ENCODE results near the gene TOB2.

The TOB2 gene

GRCh38 chr22:41431656-41432055 is 14.9 kb downstream of the TOB2 start:
- Histone ChIP-seq H3K27me3 (ENCODE audit: control insufficient read depth in 5 of 5, insufficient read depth in 4 of 5, low read length in 5 of 5) (no peaks in the 10 kb centered on the region), H3K4me1 (ENCODE audit: control insufficient read depth in 5 of 5, insufficient read depth in 5 of 5, low read length in 5 of 5) (peaks cover 0 to 45% (median 34%) of the 10 kb centered on the region in 5 donors), H3K27ac (ENCODE audit: low read depth, low read length) (no peak overlapping the region), H3K9ac (ENCODE audit: low read length in 5 of 5) (no peak overlapping the region), H3K36me3 (ENCODE audit: control insufficient read depth in 5 of 5, insufficient read depth in 5 of 5, low read length in 5 of 5) (peaks cover 0 to 62% (median 37%) of the 10 kb centered on the region in 5 donors), H3K4me3 (ENCODE audit: low read depth in 1 of 5, low read length in 5 of 5) (no peak overlapping the region), H3K9me3 (ENCODE audit: control insufficient read depth in 5 of 5, low read length in 5 of 5) (no peaks in the 10 kb centered on the region)

- Histone ChIP-seq H3K9me3 (ENCODE audit: control insufficient read depth in 5 of 5, low read length in 5 of 5) (no peaks in the 10 kb centered on the region), H3K4me3 (ENCODE audit: low read depth in 1 of 5, low read length in 5 of 5) (no peak overlapping the region), H3K9ac (ENCODE audit: low read length in 5 of 5) (no peak overlapping the region), H3K4me1 (ENCODE audit: control insufficient read depth in 5 of 5, insufficient read depth in 5 of 5, low read length in 5 of 5) (peaks cover 0 to 30% (median 19%) of the 10 kb centered on the region in 5 donors), H3K36me3 (ENCODE audit: control insufficient read depth in 5 of 5, insufficient read depth in 5 of 5, low read length in 5 of 5) (peaks cover 0 to 56% (median 28%) of the 10 kb centered on the region in 5 donors), H3K27ac (ENCODE audit: low read depth, low read length) (peak overlapping the region; percentile 6), H3K27me3 (ENCODE audit: control insufficient read depth in 5 of 5, insufficient read depth in 4 of 5, low read length in 5 of 5) (no peaks in the 10 kb centered on the region)
Observed at GRCh38 chr22:41429951-41430332, 16.7 kb downstream of the TOB2 start.

GRCh38 chr22:41429232-41429950 is 17.2 kb downstream of the TOB2 start:
- Histone ChIP-seq H3K4me3 (ENCODE audit: low read depth in 1 of 5, low read length in 5 of 5) (no peak overlapping the region), H3K9ac (ENCODE audit: low read length in 5 of 5) (no peak overlapping the region), H3K9me3 (ENCODE audit: control insufficient read depth in 5 of 5, low read length in 5 of 5) (no peaks in the 10 kb centered on the region), H3K4me1 (ENCODE audit: control insufficient read depth in 5 of 5, insufficient read depth in 5 of 5, low read length in 5 of 5) (peaks cover 0 to 24% (median 13%) of the 10 kb centered on the region in 5 donors), H3K27me3 (ENCODE audit: control insufficient read depth in 5 of 5, insufficient read depth in 4 of 5, low read length in 5 of 5) (no peaks in the 10 kb centered on the region), H3K27ac (ENCODE audit: low read depth, low read length) (peak overlapping the region; percentile 6), H3K36me3 (ENCODE audit: control insufficient read depth in 5 of 5, insufficient read depth in 5 of 5, low read length in 5 of 5) (peaks cover 0 to 54% (median 26%) of the 10 kb centered on the region in 5 donors)

GRCh38 chr22:41425660-41426365 is 20.8 kb downstream of the TOB2 start:
- no peak overlapping the region for H3K27ac ChIP-seq (ENCODE audit: low read depth, low read length)
- H3K4me3 ChIP-seq (ENCODE audit: low read depth in 1 of 5, low read length in 5 of 5): no peak overlapping the region
- no peak overlapping the region for H3K9ac ChIP-seq (ENCODE audit: low read length in 5 of 5)
- peaks cover 0 to 42% (median 17%) of the 10 kb centered on the region in 5 donors for H3K36me3 ChIP-seq (ENCODE audit: control insufficient read depth in 5 of 5, insufficient read depth in 5 of 5, low read length in 5 of 5)
- H3K9me3 ChIP-seq (ENCODE audit: control insufficient read depth in 5 of 5, low read length in 5 of 5): no peaks in the 10 kb centered on the region
- H3K4me1 ChIP-seq (ENCODE audit: control insufficient read depth in 5 of 5, insufficient read depth in 5 of 5, low read length in 5 of 5): peaks cover 0 to 4% (median 0%) of the 10 kb centered on the region in 5 donors
- no peaks in the 10 kb centered on the region for H3K27me3 ChIP-seq (ENCODE audit: control insufficient read depth in 5 of 5, insufficient read depth in 4 of 5, low read length in 5 of 5)

GRCh38 chr22:41418717-41419116 is 27.9 kb downstream of the TOB2 start:
- H3K4me3 ChIP-seq (ENCODE audit: low read depth in 1 of 5, low read length in 5 of 5): no peak overlapping the region
- peaks cover 14 to 43% (median 36%) of the 10 kb centered on the region in 5 donors for H3K4me1 ChIP-seq (ENCODE audit: control insufficient read depth in 5 of 5, insufficient read depth in 5 of 5, low read length in 5 of 5)
- no peaks in the 10 kb centered on the region for H3K27me3 ChIP-seq (ENCODE audit: control insufficient read depth in 5 of 5, insufficient read depth in 4 of 5, low read length in 5 of 5)
- peaks cover 0 to 8% (median 3%) of the 10 kb centered on the region in 5 donors for H3K36me3 ChIP-seq (ENCODE audit: control insufficient read depth in 5 of 5, insufficient read depth in 5 of 5, low read length in 5 of 5)
- no peaks in the 10 kb centered on the region for H3K9me3 ChIP-seq (ENCODE audit: control insufficient read depth in 5 of 5, low read length in 5 of 5)
- H3K27ac ChIP-seq (ENCODE audit: low read depth, low read length): no peak overlapping the region
- H3K9ac ChIP-seq (ENCODE audit: low read length in 5 of 5): peak overlapping the region in 1 of 5 donors; percentile 38

GRCh38 chr22:41417622-41418390 is 28.8 kb downstream of the TOB2 start:
- Histone ChIP-seq H3K27me3 (ENCODE audit: control insufficient read depth in 5 of 5, insufficient read depth in 4 of 5, low read length in 5 of 5) (no peaks in the 10 kb centered on the region), H3K9ac (ENCODE audit: low read length in 5 of 5) (peak overlapping the region in 2 of 5 donors; percentile 37 to 38), H3K4me3 (ENCODE audit: low read depth in 1 of 5, low read length in 5 of 5) (peak overlapping the region in 1 of 5 donors; percentile 28), H3K9me3 (ENCODE audit: control insufficient read depth in 5 of 5, low read length in 5 of 5) (no peaks in the 10 kb centered on the region), H3K4me1 (ENCODE audit: control insufficient read depth in 5 of 5, insufficient read depth in 5 of 5, low read length in 5 of 5) (peaks cover 15 to 47% (median 40%) of the 10 kb centered on the region in 5 donors), H3K27ac (ENCODE audit: low read depth, low read length) (no peak overlapping the region), H3K36me3 (ENCODE audit: control insufficient read depth in 5 of 5, insufficient read depth in 5 of 5, low read length in 5 of 5) (peaks cover 0 to under 1% (median 0%) of the 10 kb centered on the region in 5 donors)

- Histone ChIP-seq H3K27ac (ENCODE audit: low read depth, low read length) (peak overlapping the region; percentile 98), H3K4me3 (ENCODE audit: low read depth in 1 of 5, low read length in 5 of 5) (peak overlapping the region in 1 of 5 donors; percentile 15), H3K4me1 (ENCODE audit: control insufficient read depth in 5 of 5, insufficient read depth in 5 of 5, low read length in 5 of 5) (peaks cover 20 to 64% (median 59%) of the 10 kb centered on the region in 5 donors), H3K36me3 (ENCODE audit: control insufficient read depth in 5 of 5, insufficient read depth in 5 of 5, low read length in 5 of 5) (no peaks in the 10 kb centered on the region), H3K27me3 (ENCODE audit: control insufficient read depth in 5 of 5, insufficient read depth in 4 of 5, low read length in 5 of 5) (no peaks in the 10 kb centered on the region), H3K9me3 (ENCODE audit: control insufficient read depth in 5 of 5, low read length in 5 of 5) (no peaks in the 10 kb centered on the region), H3K9ac (ENCODE audit: low read length in 5 of 5) (peak overlapping the region in 2 of 5 donors; percentile 23 to 56)
Observed at GRCh38 chr22:41415554-41415953, 31.0 kb downstream of the TOB2 start.

GRCh38 chr22:41411021-41411851 is 35.4 kb downstream of the TOB2 start:
- Histone ChIP-seq H3K27ac (ENCODE audit: low read depth, low read length) (no peak overlapping the region), H3K9ac (ENCODE audit: low read length in 5 of 5) (peak overlapping the region in 4 of 5 donors; percentile 0 to 28 (median 15)), H3K4me3 (ENCODE audit: low read depth in 1 of 5, low read length in 5 of 5) (no peak overlapping the region), H3K9me3 (ENCODE audit: control insufficient read depth in 5 of 5, low read length in 5 of 5) (no peaks in the 10 kb centered on the region), H3K4me1 (ENCODE audit: control insufficient read depth in 5 of 5, insufficient read depth in 5 of 5, low read length in 5 of 5) (peaks cover 13 to 47% (median 44%) of the 10 kb centered on the region in 5 donors), H3K27me3 (ENCODE audit: control insufficient read depth in 5 of 5, insufficient read depth in 4 of 5, low read length in 5 of 5) (no peaks in the 10 kb centered on the region), H3K36me3 (ENCODE audit: control insufficient read depth in 5 of 5, insufficient read depth in 5 of 5, low read length in 5 of 5) (no peaks in the 10 kb centered on the region)

- H3K27me3 ChIP-seq (ENCODE audit: control insufficient read depth in 5 of 5, insufficient read depth in 4 of 5, low read length in 5 of 5): no peaks in the 10 kb centered on the region
- H3K27ac ChIP-seq (ENCODE audit: low read depth, low read length): no peak overlapping the region
- no peaks in the 10 kb centered on the region for H3K9me3 ChIP-seq (ENCODE audit: control insufficient read depth in 5 of 5, low read length in 5 of 5)
- peaks cover 13 to 41% (median 38%) of the 10 kb centered on the region in 5 donors for H3K4me1 ChIP-seq (ENCODE audit: control insufficient read depth in 5 of 5, insufficient read depth in 5 of 5, low read length in 5 of 5)
- no peak overlapping the region for H3K4me3 ChIP-seq (ENCODE audit: low read depth in 1 of 5, low read length in 5 of 5)
- H3K9ac ChIP-seq (ENCODE audit: low read length in 5 of 5): no peak overlapping the region
- no peaks in the 10 kb centered on the region for H3K36me3 ChIP-seq (ENCODE audit: control insufficient read depth in 5 of 5, insufficient read depth in 5 of 5, low read length in 5 of 5)
Observed at GRCh38 chr22:41410311-41410751, 36.3 kb downstream of the TOB2 start.
